HG02759 (cell line): ENCODE measurements around the gene NUCB2.

Experiments used
- ATAC-seq: cut with Tn5 transposase; IDR thresholded peaks from one replicate; pipeline ENCODE4 v1.9.1; 2021; ENCODE audit warnings: mild to moderate bottlenecking, moderate library complexity; ENCODE audit not compliant: unreplicated experiment

The NUCB2 gene

GRCh38 chr11:17378655-17379054, 102.1 kb downstream of the NUCB2 start:
- no peak for ATAC-seq

- ATAC-seq = no peak
Measured at GRCh38 chr11:17379383-17380180, 103.0 kb downstream of the NUCB2 start.

GRCh38 chr11:17381156-17381555, 104.6 kb downstream of the NUCB2 start:
- no peak for ATAC-seq
